GM19025 (cell line): ENCODE measurements around the gene LRBA.

Experiments
- ATAC-seq: cut with Tn5 transposase; IDR thresholded peaks from one replicate; pipeline ENCODE4 v1.9.1; 2021; ENCODE audit warnings: mild to moderate bottlenecking, low read depth, moderate library complexity; ENCODE audit not compliant: unreplicated experiment

The LRBA gene

DNA sequence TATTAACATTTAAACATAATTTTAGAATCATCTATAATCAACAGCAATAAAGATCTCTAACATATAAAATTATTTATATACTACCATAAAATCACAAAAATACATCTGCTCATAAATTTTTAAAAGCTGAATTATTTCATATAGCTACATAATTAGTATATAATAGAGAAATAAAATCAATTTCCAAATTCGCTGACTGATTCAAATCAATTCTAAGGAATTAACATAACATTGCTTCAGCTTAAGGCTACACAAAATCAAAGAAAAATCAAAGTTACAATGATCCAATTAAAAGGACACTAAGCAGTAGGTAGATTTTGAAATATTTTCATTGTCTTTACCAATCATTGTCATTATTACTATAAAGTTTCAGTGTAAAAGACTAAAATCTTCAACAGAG is 194.7 kb downstream of the LRBA start:
- no peak for ATAC-seq

DNA sequence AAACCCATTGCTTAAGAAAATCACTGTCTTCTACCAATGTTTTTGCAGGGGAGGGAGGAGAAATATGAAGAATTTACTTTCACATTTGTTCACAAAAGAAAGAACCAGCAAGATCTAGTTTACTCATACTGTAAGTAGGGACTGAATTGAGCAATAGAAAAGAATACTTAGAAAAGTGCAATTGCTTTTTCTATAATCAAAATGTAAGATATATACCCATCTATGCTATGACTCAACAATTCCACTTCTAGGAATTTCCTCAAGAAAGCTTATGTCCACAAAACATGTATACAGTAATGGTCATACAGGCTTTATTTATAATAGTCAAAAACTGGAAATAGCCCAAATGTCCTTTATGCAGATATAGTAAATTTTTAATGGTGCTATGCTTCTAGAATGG is 196.4 kb downstream of the LRBA start:
- no peak for ATAC-seq

DNA sequence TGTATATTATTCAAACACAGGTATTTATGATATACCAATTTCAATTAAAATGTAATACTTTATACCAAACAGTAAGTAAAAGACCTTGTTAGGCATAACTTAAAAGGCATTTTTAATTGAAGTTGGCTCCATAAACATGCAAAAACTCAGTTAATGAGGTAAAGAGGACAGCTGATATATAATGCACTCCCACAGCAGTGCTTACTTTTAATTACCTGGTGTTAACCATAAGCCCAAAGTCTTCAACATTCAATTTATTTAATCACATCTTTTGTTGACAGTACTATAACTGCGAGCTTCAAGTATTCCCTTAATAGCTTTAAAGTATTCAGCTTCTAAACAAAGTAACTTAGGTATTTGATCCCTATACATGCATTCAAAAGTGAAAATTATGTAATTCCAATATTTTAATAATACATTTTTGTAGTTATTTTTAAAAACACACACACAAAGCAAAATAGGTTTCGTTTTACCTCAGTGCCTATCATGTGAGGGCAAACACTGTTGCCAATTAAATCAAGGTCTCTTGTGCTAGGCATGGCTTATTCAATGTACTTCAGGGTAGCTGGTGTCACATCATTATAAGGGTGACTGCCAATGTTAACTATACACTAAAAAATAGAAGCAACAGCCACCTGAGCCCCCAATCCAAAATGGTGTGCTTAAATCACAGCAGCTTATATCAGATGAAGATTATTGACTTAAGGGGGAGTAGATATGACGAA is 197.1 kb downstream of the LRBA start:
- ATAC-seq: no peak

DNA sequence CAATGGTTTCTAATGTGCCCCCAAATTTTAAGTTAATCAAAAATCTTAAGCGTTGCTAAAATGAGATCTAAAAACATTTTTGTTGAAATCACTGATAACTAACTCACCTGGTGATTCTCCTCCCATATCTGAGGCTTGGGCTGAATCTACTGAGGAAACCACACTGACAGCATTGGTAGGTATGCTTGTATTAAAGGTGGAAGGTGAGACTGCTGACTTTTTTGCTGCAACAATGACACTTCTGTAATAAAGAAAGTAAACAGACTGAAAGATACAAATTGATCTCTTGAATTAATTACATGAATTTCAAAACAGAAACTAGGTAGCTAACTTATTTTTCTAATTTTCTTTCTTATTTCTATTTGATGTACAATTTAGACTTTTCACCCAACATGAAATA is 198.1 kb downstream of the LRBA start:
- ATAC-seq: no peak

DNA sequence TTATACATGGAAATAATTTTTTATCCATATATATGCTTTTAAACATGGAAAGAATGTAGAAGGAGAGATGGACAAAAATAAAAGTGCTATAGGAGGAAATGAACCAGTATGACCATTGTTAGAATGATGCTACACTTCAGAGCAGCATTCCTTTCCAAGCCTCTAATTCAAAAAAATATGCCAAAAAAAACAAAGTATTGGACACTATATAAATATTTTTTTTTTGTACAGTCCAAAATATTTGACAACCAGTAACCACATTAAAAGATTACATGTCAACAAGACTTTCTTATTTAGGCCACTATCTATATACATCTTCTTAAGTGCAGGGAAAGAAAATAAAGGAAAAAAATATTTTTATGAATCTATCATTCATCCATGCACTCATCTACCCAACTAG is 198.6 kb downstream of the LRBA start:
- no peak for ATAC-seq

DNA sequence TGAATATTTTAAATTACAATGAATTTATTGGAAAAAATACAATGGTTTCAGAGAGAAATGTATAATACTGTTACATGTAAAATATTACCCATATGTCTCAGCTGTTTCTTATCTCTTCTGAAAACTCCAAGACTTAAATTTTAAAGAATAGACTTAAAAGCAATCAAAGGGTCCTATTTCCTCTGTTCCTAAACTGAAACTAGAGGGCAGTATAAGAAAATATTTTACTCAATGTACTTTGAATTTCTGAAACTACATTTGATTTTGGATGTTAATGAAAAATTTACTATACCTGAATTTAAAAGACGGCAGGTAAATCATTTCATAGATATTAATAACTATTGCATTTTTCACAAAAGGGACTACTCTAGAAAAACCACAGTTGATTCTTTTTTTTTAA is 200.2 kb downstream of the LRBA start:
- no peak for ATAC-seq

DNA sequence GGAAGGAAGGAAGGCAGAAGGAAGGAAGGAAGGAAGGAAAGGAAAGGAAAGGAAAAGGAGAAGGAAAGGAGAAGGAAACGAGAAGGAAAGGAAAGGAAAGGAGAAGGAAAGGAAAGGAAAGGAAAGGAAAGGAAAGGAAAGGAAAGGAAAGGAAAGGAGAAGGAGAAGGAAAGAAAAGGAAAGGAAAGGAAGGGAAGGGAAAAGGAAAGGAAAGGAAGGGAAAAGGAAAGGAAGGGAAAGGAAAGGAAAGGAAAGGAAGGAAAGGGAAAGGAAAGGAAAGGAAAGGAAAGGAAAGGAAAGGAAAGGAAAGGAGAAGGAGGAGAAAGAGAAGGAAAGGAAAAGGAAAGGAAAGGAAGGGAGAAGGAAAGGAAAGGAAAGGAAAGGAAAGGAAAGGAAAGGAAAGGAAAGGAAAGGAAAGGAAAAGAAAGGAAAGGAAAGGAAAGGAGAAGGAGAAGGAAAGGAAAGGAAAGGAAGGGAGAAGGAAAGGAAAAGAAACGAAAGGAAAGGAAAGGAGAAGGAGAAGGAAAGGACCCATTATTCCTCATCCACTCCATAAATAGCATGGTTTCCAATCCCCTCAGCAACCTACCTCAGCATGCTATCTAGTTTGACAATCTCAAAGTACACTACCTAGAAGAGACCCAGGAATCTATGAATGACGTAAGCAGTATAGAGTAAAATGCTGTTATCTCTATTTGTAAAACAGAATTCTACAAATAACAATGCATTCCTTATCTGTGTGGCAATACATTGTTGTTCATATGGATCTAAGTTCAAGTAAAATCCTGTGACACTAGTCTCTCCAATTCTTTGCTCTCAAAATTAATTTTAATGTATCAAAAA is 209.7 kb downstream of the LRBA start:
- no peak for ATAC-seq

DNA sequence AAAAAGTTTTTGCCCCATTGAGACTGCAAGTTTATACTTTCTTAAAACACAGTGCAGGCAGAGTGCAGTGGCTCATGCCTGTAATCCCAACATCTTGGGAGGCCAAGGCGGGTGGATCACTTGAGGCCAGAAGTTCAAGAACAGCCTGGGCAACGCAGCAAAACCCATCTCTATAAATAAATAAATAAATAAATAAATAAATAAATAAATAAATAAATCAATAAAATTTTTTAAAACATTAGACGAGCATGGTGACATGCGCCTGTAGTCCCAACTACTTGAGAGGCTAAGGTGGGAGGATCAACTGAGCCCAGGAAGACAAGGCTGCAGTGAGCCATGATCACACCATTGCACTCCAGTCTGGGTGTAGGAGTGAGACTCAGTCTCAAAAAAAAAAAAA is 213.3 kb downstream of the LRBA start:
- ATAC-seq: no peak

DNA sequence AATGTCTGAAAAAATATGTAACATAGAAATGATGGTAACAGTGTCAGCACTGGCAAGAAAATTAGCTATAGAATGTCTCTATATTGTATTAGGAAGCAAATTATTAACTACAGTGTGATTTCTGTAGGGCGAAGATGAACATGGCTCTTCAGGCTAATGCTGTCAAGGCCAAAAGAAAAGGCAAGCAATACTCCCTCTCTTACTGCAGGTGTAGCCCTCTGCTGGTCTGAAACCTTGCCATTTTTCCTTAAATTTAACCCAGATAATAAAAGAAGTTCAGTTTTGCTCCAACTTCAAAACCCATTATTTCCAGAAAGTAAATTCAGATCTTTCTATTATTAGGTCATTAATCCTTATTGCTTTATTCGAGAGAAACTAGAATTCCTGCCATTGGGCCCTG is 215.9 kb downstream of the LRBA start:
- no peak for ATAC-seq

DNA sequence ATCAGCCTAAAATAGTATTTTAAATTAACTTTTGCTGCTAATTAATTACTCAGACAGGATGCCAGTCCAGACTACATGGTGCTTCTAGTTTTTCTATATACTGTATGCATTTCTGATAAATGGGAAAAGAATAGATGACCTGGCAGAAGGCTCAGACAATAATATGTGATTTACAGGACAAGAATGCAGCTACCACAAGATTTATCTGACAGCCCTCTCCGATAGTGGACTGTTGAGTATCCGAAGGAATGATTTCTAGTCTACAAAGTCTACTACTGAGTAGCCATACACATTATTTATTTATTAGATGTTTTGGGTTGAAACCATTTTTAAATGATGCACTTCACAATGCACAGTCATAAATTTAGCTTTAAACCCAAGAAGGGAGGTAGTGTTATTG is 220.4 kb downstream of the LRBA start:
- ATAC-seq: no peak

DNA sequence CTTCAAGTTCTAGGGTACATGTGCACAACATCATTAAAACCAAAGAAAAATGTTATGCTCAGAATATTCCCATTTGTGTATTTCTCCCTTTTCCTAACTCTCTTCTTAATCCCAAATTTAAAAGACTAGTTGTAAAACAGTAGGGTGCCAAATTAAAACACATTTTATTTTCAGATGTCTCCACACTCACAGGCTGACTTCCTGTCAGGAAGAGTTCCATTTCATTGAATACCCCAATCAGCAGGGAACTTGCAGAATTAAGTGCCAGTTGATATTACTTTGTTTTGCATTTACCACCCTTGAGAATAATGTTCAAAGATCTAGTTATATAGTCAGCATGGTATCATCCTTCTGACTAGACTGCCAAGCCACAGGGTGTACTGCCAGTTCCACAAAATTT is 225.2 kb downstream of the LRBA start:
- ATAC-seq: no peak

DNA sequence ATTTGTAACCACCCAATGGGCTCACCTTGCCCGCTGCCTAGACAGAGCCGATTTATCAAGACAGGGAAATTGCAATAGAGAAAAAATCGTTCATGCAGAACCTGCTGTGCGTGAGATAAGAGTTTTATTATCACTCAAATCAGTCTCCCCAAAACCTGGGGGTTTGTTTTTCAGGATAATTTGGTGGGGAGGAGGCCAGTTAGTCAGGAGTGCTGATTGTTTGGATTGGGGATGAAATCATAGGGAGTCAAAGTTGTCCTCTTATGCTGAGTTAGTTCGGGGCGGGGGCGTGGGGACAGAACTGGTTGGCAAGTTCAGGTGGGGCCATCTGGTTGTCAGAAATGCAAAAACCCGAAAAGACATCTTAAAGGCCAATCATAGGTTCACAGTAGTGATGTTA is 230.1 kb downstream of the LRBA start:
- ATAC-seq: no peak

DNA sequence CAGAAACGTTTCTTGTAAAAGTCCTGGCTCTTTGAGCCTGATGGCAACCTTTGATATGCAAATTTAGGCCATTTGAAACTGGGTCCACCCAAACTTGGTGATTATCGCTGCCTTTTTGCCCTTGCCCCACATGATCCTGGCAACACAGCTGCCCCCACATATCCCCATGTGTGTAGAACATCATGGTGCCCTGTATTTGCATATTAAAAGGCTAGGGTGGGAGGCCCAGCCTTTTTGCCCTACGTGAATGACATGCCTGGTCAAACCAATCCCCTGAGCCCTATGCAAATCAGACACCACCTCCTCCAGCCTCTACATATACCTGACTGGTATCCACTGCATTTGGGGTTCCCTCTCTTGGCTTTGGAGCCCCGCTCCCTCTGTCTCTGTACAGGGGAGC is 230.8 kb downstream of the LRBA start:
- ATAC-seq: no peak

DNA sequence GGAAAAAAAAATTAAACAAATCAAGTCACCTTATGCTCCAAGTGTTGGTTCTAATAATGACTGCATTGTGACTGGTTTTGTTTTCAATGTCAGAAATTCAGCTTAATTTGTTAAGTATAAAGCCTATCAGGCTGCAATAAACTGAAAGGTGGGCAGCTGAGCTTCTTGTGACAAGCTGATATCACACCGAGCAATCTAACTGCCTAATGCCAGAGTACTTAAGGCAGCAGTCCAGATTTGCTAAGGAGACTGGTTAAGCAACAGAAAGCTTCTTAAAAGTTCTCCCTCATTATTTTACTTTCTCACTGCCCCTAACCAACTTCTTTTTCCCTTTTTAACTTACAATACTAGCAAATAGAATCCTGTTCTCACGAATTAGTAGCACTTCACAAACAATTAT is 232.2 kb downstream of the LRBA start:
- no peak for ATAC-seq

DNA sequence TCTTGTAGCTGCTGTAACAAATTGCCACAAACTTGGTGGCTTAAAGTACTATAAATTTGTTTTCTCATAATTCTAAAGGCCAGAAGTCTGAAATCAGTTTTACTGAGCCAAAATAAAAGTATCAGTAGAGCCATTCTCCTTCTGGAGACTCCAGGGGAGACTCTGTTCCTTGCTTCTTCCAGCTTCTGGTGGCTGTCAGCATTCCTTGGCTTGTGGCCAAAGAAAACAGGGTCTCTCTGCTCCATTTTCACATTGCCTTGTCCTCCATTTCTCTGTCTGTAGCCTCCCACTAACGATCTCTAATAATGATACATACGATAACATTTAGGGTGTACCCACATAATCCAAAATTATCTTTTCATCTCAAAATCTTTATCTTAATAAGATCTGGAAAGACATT is 232.8 kb downstream of the LRBA start:
- no peak for ATAC-seq

DNA sequence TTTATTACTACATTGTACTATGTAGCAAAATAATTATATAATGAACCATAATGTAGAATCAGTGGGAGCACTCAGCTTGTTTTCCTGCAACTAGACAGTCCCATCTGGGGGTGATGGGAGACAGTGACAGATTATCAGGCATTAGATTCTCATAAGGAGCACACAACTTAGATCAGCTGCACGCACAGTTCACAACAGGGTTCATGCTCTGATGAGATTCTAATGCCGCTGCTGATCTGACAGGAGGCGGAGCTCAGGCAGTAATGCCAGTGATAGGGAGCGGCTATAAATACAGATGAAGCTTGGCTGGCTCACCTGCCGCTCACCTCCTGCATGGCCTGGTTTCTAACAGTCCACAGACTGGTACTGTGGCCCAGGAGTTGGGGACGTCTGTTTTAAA is 233.9 kb downstream of the LRBA start:
- no peak for ATAC-seq

DNA sequence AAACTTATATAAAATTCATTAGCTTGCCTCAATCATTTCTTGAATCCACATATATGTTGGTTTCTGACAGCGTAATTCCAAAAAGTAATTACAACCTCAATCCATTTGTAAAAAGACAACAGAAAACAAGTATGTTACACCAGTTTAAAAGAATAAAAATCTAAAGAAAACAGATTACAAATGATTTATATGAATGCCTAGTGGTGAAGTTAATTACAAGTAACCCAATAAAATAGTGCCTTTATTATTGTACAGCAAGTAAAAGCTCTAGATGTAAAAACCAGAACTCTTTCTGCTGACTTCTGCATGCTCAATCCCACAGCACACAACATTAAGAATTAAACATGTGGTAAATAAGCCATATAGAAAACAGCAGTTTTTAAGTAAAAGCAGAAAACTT is 235.4 kb downstream of the LRBA start:
- no peak for ATAC-seq

DNA sequence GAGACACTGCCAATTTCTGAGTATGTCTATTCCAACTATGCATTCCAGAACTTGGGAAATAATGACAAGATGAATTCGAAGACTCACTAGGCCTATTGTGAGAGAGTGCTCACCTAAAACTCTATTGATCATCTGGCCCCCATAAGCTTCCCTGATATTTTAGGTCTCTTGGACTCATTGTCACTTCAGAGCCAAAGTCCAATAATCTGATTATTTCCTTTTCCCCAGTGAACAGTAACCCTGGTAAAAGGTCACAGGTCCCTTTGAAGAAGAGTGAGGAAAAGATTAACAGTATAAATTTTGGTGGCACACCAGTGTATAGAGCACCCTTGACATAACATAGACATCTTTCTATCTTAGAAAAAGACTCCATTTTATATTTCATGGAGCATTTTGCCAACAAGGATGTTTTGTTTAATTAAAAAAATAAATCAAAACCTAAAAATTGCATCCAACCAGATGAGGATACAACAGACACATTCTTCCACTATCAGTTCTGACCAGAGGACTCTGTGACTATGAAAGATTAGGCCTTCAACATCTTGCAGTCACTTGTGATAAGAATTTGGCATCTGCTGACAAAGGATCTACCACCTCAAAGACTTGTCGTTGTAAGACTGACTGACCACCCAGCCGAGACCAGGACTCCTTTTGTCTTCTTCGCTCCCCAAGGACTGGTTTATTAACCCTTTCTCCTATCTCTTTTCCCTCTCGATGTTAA is 241.2 kb downstream of the LRBA start:
- no peak for ATAC-seq

DNA sequence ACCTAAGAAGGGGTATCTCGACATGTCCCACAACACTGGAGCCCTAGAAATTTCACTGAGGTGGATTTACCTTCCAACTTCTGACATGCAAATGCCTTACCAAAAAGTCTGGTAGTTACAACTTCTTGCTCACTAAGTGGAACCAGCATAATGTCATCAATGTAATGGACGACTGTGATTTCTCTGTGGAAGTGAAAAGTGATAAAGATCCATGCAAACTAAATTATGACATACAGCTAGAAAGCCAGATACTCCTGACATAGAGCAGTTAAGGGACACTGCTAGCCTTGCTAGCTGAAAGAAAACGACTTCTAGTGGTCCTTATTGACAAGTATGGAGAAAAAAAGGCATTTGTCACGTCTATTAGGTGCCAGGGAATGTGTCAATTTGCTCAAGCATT is 242.1 kb downstream of the LRBA start:
- no peak for ATAC-seq

DNA sequence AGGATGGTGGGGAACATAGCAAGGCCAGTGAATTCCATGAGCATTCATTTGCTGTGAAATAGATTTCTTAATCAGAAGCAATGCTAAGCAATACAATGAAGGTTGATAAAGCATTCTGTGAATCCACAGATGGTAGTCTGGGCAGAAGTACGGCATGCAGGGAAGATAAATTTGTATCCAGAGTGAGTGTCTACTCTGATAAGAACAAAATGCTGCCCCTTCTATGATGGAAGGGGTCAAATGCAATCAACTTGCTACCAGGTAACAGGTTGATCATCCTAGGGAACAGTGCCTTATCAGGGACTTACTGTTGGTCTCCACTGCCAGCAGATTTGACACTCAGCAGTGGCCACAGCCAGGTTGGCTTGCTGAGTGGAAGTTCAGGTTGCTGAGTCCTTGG is 243.7 kb downstream of the LRBA start:
- ATAC-seq: no peak

DNA sequence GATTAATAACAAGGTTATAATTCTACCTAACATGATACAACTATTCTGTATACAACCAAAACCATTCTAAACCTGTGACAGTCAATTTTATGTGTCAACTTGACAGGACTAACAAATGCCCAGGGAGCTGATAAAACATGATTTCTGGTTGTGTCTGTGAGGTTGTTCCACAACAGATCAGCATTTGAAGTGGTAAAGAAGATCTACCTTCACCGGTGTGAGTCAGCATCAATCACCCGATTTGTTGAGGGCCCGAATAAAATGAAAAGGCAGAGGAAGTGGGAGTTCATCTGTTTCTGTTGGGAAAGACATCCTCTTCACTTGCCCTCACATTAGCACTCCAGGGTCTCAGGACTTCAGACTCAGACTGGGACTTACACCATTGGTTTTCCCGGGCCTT is 245.2 kb downstream of the LRBA start:
- ATAC-seq: no peak

DNA sequence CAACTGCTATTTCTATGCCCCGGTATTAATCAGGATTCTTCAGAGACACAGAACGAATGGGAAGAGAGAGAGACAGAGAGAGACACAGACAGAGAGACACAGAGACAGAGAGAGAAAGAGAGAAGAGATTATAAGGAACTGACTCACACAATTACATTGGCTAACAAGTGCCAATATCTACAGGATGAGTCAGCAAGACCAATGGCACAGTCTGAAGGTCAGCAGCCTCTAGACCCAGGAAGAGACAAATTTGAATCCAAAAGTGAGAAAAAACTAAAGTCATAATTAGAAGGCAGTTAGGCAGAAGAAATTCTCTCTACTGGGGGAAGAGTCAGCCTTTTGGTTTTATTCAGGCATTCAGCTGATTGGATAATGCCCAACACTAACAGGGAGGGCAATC is 245.8 kb downstream of the LRBA start:
- no peak for ATAC-seq
